ENCODE results near the gene ZNF431.

Gene ZNF431

DNA sequence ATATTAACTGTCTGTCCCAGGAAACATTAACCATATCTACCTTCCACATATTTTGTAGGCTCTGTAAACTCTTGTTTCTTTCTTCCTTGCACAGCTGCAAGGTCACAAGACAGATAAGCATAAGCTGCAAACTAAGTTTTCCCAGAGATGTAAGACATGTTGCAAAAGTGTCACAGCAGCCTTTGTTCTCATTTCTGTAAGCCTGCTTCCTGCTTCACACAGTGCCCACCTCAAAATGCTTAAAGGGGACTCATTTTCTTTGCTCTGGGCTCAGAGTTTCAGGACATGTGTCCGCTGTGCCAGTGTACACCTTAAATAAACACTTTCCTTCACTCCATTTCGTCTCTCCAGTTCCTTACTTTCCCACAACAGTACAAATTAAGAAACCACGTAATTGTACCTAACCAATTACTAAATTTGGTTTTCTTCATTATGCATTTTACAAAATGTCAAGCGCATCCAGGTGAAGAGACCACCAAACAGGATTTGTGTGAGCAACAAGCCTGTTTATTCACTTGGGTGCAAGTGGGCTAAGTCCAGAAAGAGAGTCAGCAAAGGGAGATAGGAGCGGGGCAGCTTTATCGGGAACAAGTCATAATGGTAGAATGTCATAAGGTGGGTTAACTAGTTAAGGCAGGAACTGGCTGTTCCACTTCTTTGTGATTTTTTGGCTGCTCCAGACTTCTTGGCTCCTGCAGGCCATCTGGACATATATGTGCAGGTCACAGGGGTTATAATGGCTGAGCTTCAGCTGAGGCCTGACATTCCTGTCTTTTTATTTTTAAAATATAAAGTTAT is 12.7 kb upstream of the ZNF431 start:
- no peak for TF ChIP-seq EZH2phosphoT487 (IDR thresholded peaks at IDR 0.05; ENCODE audit: borderline replicate concordance, low read length)
- TF ChIP-seq, protein P1, sequence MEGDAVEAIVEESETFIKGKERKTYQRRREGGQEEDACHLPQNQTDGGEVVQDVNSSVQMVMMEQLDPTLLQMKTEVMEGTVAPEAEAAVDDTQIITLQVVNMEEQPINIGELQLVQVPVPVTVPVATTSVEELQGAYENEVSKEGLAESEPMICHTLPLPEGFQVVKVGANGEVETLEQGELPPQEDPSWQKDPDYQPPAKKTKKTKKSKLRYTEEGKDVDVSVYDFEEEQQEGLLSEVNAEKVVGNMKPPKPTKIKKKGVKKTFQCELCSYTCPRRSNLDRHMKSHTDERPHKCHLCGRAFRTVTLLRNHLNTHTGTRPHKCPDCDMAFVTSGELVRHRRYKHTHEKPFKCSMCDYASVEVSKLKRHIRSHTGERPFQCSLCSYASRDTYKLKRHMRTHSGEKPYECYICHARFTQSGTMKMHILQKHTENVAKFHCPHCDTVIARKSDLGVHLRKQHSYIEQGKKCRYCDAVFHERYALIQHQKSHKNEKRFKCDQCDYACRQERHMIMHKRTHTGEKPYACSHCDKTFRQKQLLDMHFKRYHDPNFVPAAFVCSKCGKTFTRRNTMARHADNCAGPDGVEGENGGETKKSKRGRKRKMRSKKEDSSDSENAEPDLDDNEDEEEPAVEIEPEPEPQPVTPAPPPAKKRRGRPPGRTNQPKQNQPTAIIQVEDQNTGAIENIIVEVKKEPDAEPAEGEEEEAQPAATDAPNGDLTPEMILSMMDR (IDR thresholded peaks at IDR 0.05; ENCODE audit: low read depth, low read length, poor library complexity, severe bottlenecking) = no peak
- H3K4me2 ChIP-seq (ENCODE audit: low read length) = no peak overlapping the region
- no peaks in the 10 kb centered on the region for H4K20me1 ChIP-seq (ENCODE audit: control insufficient read depth, insufficient read depth, low read depth, low read length)

DNA sequence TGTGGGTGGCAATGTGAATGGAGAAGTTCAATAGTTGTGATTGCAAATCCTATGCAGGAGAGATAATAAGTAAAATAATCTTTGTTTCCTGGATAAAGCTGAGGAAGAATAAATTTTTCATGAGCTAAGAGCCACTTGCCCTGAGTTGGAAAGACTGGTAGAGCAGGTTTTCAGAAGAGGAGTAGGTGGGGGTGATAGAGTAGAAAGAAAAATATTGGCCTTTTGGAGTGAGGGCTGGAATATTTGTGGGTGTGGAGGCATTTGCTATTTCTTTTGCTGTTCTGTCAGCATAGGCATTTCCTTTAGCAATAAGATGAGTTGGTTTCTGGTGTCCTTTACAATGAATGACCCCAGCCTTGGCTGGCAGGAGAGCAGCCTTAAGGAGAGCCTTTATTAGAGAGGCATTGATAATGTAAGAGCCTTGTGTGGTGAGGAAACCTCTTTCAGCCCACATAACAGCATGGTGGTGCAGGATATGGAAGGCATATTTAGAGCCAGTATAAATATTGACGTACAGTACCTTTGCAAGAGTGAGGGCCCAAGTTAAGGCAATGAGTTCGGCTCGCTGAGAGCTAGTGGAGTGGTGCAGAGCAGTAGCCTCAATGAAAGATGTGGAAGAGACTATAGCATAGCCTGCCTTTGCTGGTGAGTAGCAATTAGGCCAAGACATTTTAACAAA is 11.6 kb upstream of the ZNF431 start:
- no peak overlapping the region for H3K4me2 ChIP-seq (ENCODE audit: low read length)
- TF ChIP-seq EZH2phosphoT487 (IDR thresholded peaks at IDR 0.05; ENCODE audit: borderline replicate concordance, low read length) = no peak
- TF ChIP-seq, protein P1 (IDR thresholded peaks at IDR 0.05; ENCODE audit: low read depth, low read length, poor library complexity, severe bottlenecking) = no peak
- no peaks in the 10 kb centered on the region for H3K27me3 ChIP-seq (ENCODE audit: control insufficient read depth, low read length)

More for the DNA sequence above, 12.7 kb upstream of the ZNF431 start:
- Histone ChIP-seq H3F3A (ENCODE audit: control insufficient read depth, insufficient read depth) (no peaks in the 10 kb centered on the region), H3K9me3 (ENCODE audit: control insufficient read depth, insufficient read depth, low read length) (no peaks in the 10 kb centered on the region; the same call in 1 of the 2 replicates), H3K4me3 (ENCODE audit: low read length) (no peak overlapping the region), H3K4me1 (ENCODE audit: control insufficient read depth, low read length) (no peaks in the 10 kb centered on the region), H3K36me3 (ENCODE audit: control insufficient read depth, low read length) (no peaks in the 10 kb centered on the region), H3K9me2 (replicated peaks; ENCODE audit: control insufficient read depth, low read length) (no peaks in the 10 kb centered on the region), H3K79me2 (ENCODE audit: control insufficient read depth, low read length) (no peaks in the 10 kb centered on the region), H3K27me3 (ENCODE audit: control insufficient read depth, low read length) (no peaks in the 10 kb centered on the region), H3K27ac (ENCODE audit: low read depth, low read length) (no peak overlapping the region)

DNA sequence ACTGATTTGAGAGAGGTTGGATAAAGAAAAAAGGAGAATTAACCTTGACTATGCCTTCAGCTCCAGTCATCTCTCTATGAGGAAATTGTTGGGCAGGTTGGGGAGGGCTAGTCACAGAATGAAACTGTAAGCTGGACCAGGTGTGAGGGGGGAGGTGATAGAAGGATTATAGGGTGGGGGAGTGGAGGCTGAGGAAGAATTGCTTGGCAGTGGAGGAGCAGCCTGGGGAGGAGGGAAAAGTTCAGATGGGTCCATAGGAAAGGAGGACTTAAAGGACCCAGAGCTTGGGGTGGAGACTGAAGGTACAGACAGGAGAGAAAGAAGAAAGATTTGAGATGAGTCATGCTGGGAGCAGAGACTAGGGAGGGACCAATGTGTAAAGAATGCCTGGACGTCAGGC is 8.2 kb upstream of the ZNF431 start:
- H3K9me3 ChIP-seq (ENCODE audit: control insufficient read depth, insufficient read depth, low read length) = no peaks in the 10 kb centered on the region; the same call in 1 of the 2 replicates
- H3K27me3 ChIP-seq (ENCODE audit: control insufficient read depth, low read length) = no peaks in the 10 kb centered on the region
- H3K4me2 ChIP-seq (ENCODE audit: low read length) = no peak overlapping the region
- no peaks in the 10 kb centered on the region for H4K20me1 ChIP-seq (ENCODE audit: control insufficient read depth, insufficient read depth, low read depth, low read length)
- H3K36me3 ChIP-seq (ENCODE audit: control insufficient read depth, low read length) = no peaks in the 10 kb centered on the region
- H3K79me2 ChIP-seq (ENCODE audit: control insufficient read depth, low read length) = no peaks in the 10 kb centered on the region
- H3K4me3 ChIP-seq (ENCODE audit: low read length) = no peak overlapping the region
- no peak for TF ChIP-seq EZH2phosphoT487 (IDR thresholded peaks at IDR 0.05; ENCODE audit: borderline replicate concordance, low read length)
- TF ChIP-seq, protein P1 (IDR thresholded peaks at IDR 0.05; ENCODE audit: low read depth, low read length, poor library complexity, severe bottlenecking) = no peak
- H3K27ac ChIP-seq (ENCODE audit: low read depth, low read length) = no peak overlapping the region
- H3F3A ChIP-seq (ENCODE audit: control insufficient read depth, insufficient read depth) = no peaks in the 10 kb centered on the region
- H3K4me1 ChIP-seq (ENCODE audit: control insufficient read depth, low read length) = no peaks in the 10 kb centered on the region
- H3K9me2 ChIP-seq (replicated peaks; ENCODE audit: control insufficient read depth, low read length) = no peaks in the 10 kb centered on the region

More for the DNA sequence above, 11.6 kb upstream of the ZNF431 start:
- no peak overlapping the region for H3K4me3 ChIP-seq (ENCODE audit: low read length)
- H3K9me2 ChIP-seq (replicated peaks; ENCODE audit: control insufficient read depth, low read length) = no peaks in the 10 kb centered on the region
- H4K20me1 ChIP-seq (ENCODE audit: control insufficient read depth, insufficient read depth, low read depth, low read length) = no peaks in the 10 kb centered on the region
- no peaks in the 10 kb centered on the region; the same call in 1 of the 2 replicates for H3K9me3 ChIP-seq (ENCODE audit: control insufficient read depth, insufficient read depth, low read length)
- no peaks in the 10 kb centered on the region for H3K4me1 ChIP-seq (ENCODE audit: control insufficient read depth, low read length)
- no peaks in the 10 kb centered on the region for H3K79me2 ChIP-seq (ENCODE audit: control insufficient read depth, low read length)
- no peaks in the 10 kb centered on the region for H3K36me3 ChIP-seq (ENCODE audit: control insufficient read depth, low read length)
- H3K27ac ChIP-seq (ENCODE audit: low read depth, low read length) = no peak overlapping the region
- no peaks in the 10 kb centered on the region for H3F3A ChIP-seq (ENCODE audit: control insufficient read depth, insufficient read depth)
